PC-3 (cell line): ENCODE data around the gene MALL. TPM values are rescaled to one million over a fixed set of nuclear protein-coding genes. Genes with fewer than 3 reads are reported as not detected.

Experiments used
- ATAC-seq: fragments of 200-7000 bp; cut with Tn5 transposase; 2 replicates; pipeline ENCODE4 v1.9.1; 2020; ENCODE audit warnings: mild to moderate bottlenecking, moderate library complexity
- BruUV-seq: library from RNA; stranded (reverse); fragments of 400-500 nt; replicated peaks from 2 replicates; lab custom pipeline; 2021; lab: Mats Ljungman, UMichigan
- CTCF ChIA-PET: fragments of 300-600 bp; sonication (Branson Sonifier 250); formaldehyde crosslinking; loops from one replicate; lab custom pipeline; 2022; ENCODE audit warnings: antibody characterized with exemption; lab: Charles Lee
- POLR2A ChIA-PET: fragments of 300-600 bp; sonication (Branson Sonifier 250); formaldehyde crosslinking; loops from one replicate; lab custom pipeline; 2022; ENCODE audit warnings: antibody characterized with exemption; ENCODE audit not compliant: unreplicated experiment; lab: Charles Lee
- DNase-seq: peaks from one replicate; pipeline ENCODE4 v3.0.0-alpha.2; 2015
- H2AFZ ChIP-seq: fragments of 300-600 bp; sonication (generic); 2 replicates; pipeline ENCODE4 v1.6.0; 2016; ENCODE audit warnings: antibody characterized with exemption, low read length
- H3F3A ChIP-seq: fragments of 300-600 bp; sonication (generic); one replicate; pipeline ENCODE4 v1.6.0; 2017; ENCODE audit warnings: antibody characterized with exemption, low read length, control low read depth, mild to moderate bottlenecking; ENCODE audit not compliant: unreplicated experiment
- H3K27ac ChIP-seq: fragments of 300-600 bp; sonication (generic); 2 replicates; pipeline ENCODE4 v1.5.1; 2016; ENCODE audit warnings: mild to moderate bottlenecking, low read length
- H3K27me3 ChIP-seq: fragments of 300-600 bp; sonication (generic); 2 replicates; pipeline ENCODE4 v1.6.1; 2016; ENCODE audit warnings: low read length, mixed read lengths
- H3K36me3 ChIP-seq: fragments of 300-600 bp; sonication (generic); 2 replicates; pipeline ENCODE4 v1.6.1; 2016; ENCODE audit warnings: low read depth, mixed run types, low read length, mixed read lengths
- H3K4me1 ChIP-seq: fragments of 300-600 bp; sonication (generic); 2 replicates; pipeline ENCODE4 v1.5.1; 2016; ENCODE audit warnings: low read length; ENCODE audit not compliant: insufficient read depth
- H3K4me2 ChIP-seq: fragments of 300-600 bp; sonication (generic); 2 replicates; pipeline ENCODE4 v1.6.0; 2016; ENCODE audit warnings: low read length
- H3K4me3 ChIP-seq: fragments of 300-600 bp; sonication (generic); 2 replicates; pipeline ENCODE4 v1.5.1; 2016; ENCODE audit warnings: mild to moderate bottlenecking, low read length, mixed read lengths
- H3K79me2 ChIP-seq: fragments of 300-600 bp; sonication (generic); 2 replicates; pipeline ENCODE4 v1.6.1; 2017; ENCODE audit warnings: low read length, mixed read lengths
- H3K9ac ChIP-seq: fragments of 300-600 bp; sonication (generic); 2 replicates; pipeline ENCODE4 v1.6.0; 2016; ENCODE audit warnings: mild to moderate bottlenecking, low read length
- H3K9me2 ChIP-seq: fragments of 300-600 bp; sonication (generic); replicated peaks from 2 replicates; pipeline ENCODE4 v1.6.1; 2016; ENCODE audit warnings: mixed run types, low read length, mixed read lengths
- H3K9me3 ChIP-seq: fragments of 300-600 bp; sonication (generic); 2 replicates; pipeline ENCODE4 v1.6.1; 2016; ENCODE audit warnings: low read length, mixed read lengths
- H4K20me1 ChIP-seq: fragments of 300-600 bp; sonication (generic); 2 replicates; pipeline ENCODE4 v1.6.1; 2016; ENCODE audit warnings: low read length, mixed read lengths
- EZH2 ChIP-seq: fragments of 300-600 bp; sonication (generic); IDR thresholded peaks from one replicate; pipeline ENCODE4 v1.6.1; 2017; ENCODE audit warnings: antibody characterized with exemption, mild to moderate bottlenecking, low read length; ENCODE audit not compliant: unreplicated experiment
- EZH2phosphoT487 ChIP-seq: fragments of 300-600 bp; sonication (generic); IDR thresholded peaks from 2 replicates; pipeline ENCODE4 v1.6.1; 2018; ENCODE audit warnings: mild to moderate bottlenecking, antibody characterized with exemption, low read length, borderline replicate concordance
- intact Hi-C: fragments of 100-400 bp; cut with micrococcal nuclease; formaldehyde crosslinking; loops from 2 replicates; pipeline ENCODE4 v1.9.0; 2023
- total RNA-seq: library from RNA; depleted of rRNA; stranded (reverse); fragments of >200 nt; gene quantifications from 2 replicates; pipeline ENCODE4 v1.2.3, GENCODE V29; 2014
- TF ChIP-seq, protein P1 (sequence below): fragments of 300-600 bp; sonication (generic); conservative IDR thresholded peaks from 2 replicates; pipeline ENCODE4 v1.5.1; 2017; ENCODE audit warnings: antibody characterized with exemption, low read depth, mild to moderate bottlenecking, low read length

The MALL gene
- total RNA-seq, 1 experiment from 2014 or later = 123 TPM

DNA sequence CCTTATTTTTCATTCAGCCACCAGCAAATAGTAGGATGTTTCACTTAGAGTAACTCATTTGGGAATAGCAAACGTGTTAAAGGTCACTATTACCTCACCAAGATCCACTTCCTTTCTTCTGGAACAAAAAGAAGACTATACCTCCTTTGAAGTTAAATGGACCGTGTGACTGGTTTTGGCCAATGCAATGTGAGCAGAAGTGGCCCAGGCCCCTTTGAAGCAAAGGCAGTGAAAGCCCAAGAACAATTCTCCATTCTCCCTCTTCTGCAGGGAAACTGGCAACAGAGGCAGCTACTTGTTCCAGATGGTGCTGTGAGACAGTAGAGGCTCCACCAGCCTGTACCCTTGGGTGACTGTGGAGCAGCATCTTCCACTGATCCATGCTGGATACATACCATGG, 11.3 kb upstream of the MALL start:
- TF ChIP-seq, protein P1, sequence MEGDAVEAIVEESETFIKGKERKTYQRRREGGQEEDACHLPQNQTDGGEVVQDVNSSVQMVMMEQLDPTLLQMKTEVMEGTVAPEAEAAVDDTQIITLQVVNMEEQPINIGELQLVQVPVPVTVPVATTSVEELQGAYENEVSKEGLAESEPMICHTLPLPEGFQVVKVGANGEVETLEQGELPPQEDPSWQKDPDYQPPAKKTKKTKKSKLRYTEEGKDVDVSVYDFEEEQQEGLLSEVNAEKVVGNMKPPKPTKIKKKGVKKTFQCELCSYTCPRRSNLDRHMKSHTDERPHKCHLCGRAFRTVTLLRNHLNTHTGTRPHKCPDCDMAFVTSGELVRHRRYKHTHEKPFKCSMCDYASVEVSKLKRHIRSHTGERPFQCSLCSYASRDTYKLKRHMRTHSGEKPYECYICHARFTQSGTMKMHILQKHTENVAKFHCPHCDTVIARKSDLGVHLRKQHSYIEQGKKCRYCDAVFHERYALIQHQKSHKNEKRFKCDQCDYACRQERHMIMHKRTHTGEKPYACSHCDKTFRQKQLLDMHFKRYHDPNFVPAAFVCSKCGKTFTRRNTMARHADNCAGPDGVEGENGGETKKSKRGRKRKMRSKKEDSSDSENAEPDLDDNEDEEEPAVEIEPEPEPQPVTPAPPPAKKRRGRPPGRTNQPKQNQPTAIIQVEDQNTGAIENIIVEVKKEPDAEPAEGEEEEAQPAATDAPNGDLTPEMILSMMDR = no peak
- TF ChIP-seq EZH2 = no peak
- TF ChIP-seq EZH2phosphoT487 = no peak
- no peaks in the 10 kb centered on the region for H4K20me1 ChIP-seq
- CTCF ChIA-PET = no interaction called here
- no peak overlapping the region for H3K4me2 ChIP-seq
- intact Hi-C loops = no loop called here
- no peaks in the 10 kb centered on the region for H3K4me1 ChIP-seq
- no peaks in the 10 kb centered on the region for H3K9me2 ChIP-seq
- H3K4me3 ChIP-seq = no peak overlapping the region
- no peak overlapping the region for H3K27ac ChIP-seq
- no peaks in the 10 kb centered on the region for H3F3A ChIP-seq
- no peaks in the 10 kb centered on the region for H3K9me3 ChIP-seq
- no peaks in the 10 kb centered on the region for H3K36me3 ChIP-seq
- no peak overlapping the region for H3K9ac ChIP-seq
- POLR2A ChIA-PET = no interaction called here
- no peak for ATAC-seq
- H3K27me3 ChIP-seq = no peaks in the 10 kb centered on the region
- H2AFZ ChIP-seq = no peak overlapping the region
- no TSS peak for BruUV-seq
- H3K79me2 ChIP-seq = no peaks in the 10 kb centered on the region
- DNase-seq = no peak

DNA sequence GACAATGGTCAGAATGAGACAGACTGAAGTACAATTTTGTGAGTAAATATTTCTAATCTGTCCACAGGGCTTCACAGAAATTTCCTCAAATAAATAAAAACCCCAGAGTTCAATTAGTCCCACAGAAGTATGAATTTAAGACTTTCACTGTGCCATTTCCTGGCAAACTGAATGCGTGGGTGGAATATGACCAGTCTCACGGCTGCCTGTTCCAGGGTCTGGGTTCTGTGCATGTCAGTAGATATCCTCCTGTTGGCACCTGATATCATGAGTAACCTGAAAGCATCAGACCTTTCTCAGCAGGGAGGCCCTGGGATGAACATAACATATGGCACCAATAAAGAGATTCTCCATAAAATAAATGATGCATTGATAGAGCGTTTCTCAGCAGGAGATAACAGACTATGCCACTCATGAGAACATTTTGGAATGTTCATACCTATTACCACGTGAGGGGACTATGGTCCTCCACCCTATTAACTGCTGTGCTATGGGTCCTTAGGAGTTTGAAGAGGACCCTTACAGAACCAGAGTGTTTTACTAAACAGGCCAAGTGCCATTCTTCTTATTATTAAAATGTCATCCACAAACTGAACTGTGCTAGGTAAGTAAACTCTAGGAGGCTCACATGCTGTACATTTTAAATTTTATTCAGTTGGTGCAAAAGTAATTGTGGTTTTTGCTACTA, 10.6 kb upstream of the MALL start:
- no peak for DNase-seq
- Histone ChIP-seq H3K9ac (no peak overlapping the region), H3K9me2 (no peaks in the 10 kb centered on the region), H4K20me1 (no peaks in the 10 kb centered on the region), H3K79me2 (no peaks in the 10 kb centered on the region), H3K9me3 (no peaks in the 10 kb centered on the region), H3K27me3 (no peaks in the 10 kb centered on the region), H3K27ac (no peak overlapping the region), H3K4me1 (no peaks in the 10 kb centered on the region; the same call in 1 of the 2 replicates), H3K4me3 (no peak overlapping the region), H3F3A (no peaks in the 10 kb centered on the region), H2AFZ (no peak overlapping the region), H3K4me2 (no peak overlapping the region), H3K36me3 (no peaks in the 10 kb centered on the region)
- ATAC-seq = no peak
- no TSS peak for BruUV-seq
- CTCF ChIA-PET = no interaction called here
- TF ChIP-seq, protein P1 = no peak
- TF ChIP-seq EZH2phosphoT487 (no peak), EZH2 (no peak)
- POLR2A ChIA-PET = interaction anchor here (0.6 kb wide), 1 partner anchor 10 kb away, joined by 3 read pairs; the partner anchor contains the start of gene MALL
- intact Hi-C loops = no loop called here
